Inflammatory macrophage (primary cell): Measurements from ENCODE around the gene CEND1.

Experiments used
- DNase-seq, 2 donors: peaks; one replicate each; pipeline ENCODE4 v3.0.0-alpha.2; 2020 to 2022

The CEND1 gene

GRCh38 chr11:794766-795633 is 5.1 kb upstream of the CEND1 start:
- DNase-seq: no peak

DNA sequence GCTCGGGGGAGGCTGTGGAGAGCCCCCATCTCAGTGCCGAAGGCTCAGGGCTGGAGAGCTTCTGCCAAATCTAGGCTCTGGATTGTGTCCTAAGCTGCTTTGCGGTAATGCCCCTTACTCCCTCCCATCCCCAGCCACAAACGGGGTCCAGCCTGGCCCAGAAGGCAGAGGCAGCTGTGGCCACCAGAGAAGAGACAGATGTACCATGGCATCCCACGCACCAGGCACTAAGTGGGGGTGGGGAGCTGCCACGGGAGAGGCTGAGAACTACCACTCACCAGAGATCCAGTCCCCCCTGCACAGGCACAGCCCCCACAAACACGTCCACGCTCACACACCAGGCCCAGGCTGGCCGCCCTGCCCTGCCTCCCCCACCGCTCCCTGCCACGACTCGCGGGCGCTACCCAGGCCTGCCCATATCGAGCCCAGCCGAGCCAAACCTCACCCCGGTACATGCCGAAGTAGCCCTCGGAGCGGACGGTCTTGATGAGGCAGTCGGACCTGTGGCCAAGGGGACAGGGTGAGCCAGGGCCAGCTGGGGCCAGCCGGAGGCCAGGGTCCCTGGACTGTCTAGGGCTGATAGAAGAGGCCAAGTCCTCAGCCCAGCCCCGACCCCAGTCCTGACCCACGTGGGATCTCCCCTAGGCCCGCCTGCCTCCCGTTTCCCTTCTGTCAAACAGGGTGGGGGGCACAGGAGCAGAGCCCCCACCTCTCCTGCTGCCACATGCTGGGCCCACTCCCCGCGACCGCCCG is 4.3 kb upstream of the CEND1 start:
- DNase-seq: no peak

- DNase-seq: no peak
Observed at GRCh38 chr11:793556-793955, 3.7 kb upstream of the CEND1 start.

- no peak for DNase-seq
Observed at GRCh38 chr11:792873-793272, 3.0 kb upstream of the CEND1 start.

DNA sequence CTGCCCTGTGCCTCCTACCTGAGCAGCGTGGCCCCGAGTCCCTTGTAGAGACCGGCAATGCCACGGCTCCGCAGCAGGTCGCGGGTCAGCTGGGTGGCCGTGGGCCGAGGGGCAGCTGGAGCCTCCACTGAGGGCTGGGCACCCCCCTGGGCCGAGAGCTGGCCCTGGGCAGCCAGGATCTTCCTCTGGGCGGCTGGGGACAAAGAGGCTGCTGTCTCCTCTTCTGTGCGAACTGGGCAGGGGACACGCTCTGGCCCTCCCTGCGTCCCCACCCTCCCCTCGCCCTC is 2.6 kb upstream of the CEND1 start:
- DNase-seq: no peak

DNA sequence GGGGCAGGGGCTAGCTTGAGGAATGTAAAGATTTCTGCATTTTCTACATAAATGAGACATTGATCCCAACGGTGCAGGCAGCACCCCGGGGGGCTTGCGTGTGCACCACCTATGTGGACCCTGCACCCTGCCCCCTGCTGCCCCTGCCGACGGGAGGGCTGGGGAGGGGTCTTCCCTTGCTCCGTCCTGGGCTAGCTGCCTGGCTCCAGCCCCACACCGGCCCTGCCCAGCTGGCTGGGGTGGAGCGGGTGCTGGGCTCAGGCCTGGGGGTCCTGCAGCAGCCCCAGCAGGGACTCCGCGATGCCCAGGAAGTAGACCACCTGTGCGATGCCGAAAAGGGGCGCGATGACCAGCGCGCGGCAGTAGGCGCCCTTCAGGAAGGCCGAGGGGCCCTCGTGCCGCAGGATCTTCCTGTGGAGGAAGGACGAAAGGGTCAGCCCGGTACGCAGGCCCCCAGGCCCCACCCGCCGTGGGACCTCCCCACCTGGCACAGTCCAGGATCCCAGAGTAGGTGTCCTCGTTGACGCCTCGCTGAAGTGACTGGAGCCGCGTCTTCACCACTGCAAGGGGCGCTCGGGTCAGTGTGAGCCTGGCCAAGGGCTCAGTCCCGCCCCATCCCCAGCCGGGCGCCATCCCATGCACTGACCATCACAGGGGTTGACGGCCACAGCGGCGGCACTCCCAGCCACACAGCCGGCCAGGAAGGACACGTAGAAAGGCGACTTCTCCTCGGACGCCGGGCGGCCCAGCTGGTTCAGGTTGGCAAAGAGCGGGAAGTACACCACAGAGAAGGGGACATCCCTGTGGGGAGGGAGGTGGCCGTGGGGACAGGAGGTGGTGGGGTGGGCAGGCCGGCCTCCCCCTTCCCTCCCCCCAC is 2.0 kb upstream of the CEND1 start:
- DNase-seq: no peak

- no peak for DNase-seq
Observed at GRCh38 chr11:790721-791564, 1.1 kb upstream of the CEND1 start.

GRCh38 chr11:788953-789940 is 643 bp downstream of the CEND1 start:
- DNase-seq: no peak

- no peak for DNase-seq
Observed at GRCh38 chr11:788009-788640, 1.8 kb downstream of the CEND1 start.

- no peak for DNase-seq
Observed at GRCh38 chr11:787084-787675, 2.7 kb downstream of the CEND1 start.

GRCh38 chr11:786235-787083 is 3.4 kb downstream of the CEND1 start:
- DNase-seq: no peak

- peak in 1 of 2 donors; percentile 52 for DNase-seq
Observed at GRCh38 chr11:783581-784015, 6.3 kb downstream of the CEND1 start.

DNA sequence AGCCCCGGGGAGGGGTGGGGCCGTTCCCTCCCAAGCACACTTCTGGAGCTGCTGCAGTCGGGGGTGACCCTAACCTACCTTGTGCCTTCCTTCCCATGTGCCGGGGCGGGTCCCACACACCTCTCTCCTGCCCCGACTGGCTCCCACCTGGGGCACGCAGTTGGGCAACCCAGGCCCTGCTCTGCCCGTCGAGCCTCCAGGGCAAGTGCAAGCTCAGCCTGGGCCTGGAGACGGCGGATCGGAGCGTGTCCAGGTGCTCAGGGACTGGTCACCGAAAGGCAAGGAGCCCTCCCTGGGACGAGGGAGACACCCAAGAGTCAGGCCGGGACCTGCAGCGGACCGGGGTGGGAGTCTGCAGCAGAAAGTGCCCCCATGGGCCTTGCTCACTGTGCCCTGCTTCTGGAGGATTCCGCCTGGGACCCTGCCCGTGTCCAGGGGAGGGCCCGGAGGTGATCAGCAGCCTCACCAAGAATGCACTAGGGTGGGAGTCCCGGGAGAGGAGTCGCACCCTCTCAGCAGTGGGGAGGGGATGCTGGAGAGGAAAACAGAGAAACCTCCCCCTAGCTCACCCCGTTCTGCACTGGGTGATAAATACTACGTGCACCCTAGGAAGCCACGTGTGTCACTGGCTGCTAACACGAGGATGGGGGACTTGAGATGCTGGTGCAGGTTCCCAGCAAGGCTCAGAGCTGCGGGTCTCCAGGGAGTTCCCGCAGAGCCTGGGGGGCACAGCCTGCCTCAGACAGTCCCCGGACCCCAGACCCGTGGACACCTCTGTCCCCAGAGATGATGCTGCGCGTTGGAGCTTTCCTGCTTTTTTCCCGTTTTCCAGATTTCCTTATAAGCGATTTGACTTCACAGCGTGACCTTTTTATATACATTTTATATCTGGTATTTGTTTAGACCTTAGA is 7.4 kb downstream of the CEND1 start:
- no peak for DNase-seq

- no peak for DNase-seq
Observed at GRCh38 chr11:779955-780532, 9.8 kb downstream of the CEND1 start.

- no peak for DNase-seq
Observed at GRCh38 chr11:778976-779954, 10.6 kb downstream of the CEND1 start.
